Measurements from ENCODE around the gene CTDP1. TPM values are rescaled to one million over a fixed set of nuclear protein-coding genes. Genes with fewer than 3 reads are reported as not detected.

Gene CTDP1
- total RNA-seq, 4 donors from 2014 or later = 12.3 to 21.8 (median 16.5) TPM

DNA sequence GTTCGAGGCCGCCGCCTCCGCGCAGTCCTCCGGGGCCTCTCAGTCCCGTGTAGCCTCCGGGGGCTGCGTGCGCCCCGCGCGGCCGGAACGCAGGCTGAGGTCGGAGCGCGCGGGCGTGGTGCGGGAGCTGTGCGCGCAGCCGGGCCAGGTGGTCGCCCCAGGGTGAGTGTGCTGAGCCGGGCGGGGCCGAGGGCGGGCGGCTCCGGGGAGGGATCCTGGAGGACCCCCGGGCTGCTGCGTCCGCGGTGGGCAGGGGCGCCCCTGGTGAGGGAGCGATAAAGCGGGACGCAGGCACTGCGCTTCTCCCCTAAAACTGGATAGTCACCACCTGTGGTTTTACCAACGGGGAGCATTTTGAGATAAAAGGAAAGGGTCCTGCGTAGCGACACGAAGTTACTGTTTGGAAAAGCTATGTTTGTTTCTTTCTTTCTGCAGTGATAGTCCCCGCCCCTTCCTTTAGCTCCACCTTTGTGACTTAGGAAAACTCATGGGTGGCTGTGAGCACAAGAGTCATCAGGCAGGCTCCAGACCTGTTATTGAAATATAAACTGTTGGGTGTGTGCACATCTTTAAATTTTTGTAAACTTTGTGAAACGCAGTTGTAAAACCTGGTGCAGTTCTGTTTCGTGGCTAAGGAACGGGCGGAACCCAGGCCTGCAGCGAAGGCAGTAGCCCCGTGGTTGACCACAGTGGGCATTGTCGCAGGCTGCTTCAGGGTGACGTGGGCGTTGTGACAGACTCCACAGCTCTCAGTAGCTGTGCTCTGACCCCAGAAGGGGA, 687 bp downstream of the CTDP1 start:
- ATAC-seq (peak in 1 of 2 donors; percentile 12), DNase-seq (no peak)
- in situ Hi-C loops (cut with MboI; ENCODE audit: low sequenced_read_pairs in 4 of 4) = no loop called here
- Histone ChIP-seq H3K27ac (peak overlapping the region; percentile 94 to 99 (median 96)), H3K4me1 (peaks cover 29 to 30% of the 10 kb centered on the region in 2 donors), H3K4me3 (peak overlapping the region; percentile 64 to 90 (median 80)), H3K9me3 (no peaks in the 10 kb centered on the region), H3K27me3 (no peaks in the 10 kb centered on the region), H3K36me3 (no peaks in the 10 kb centered on the region)
- intact Hi-C loops (cut with DNase I; ENCODE audit: low total_unique reads) = no loop called here
- no peak for TF ChIP-seq POLR2A (IDR thresholded peaks at IDR 0.05)
- TF ChIP-seq, protein P1, sequence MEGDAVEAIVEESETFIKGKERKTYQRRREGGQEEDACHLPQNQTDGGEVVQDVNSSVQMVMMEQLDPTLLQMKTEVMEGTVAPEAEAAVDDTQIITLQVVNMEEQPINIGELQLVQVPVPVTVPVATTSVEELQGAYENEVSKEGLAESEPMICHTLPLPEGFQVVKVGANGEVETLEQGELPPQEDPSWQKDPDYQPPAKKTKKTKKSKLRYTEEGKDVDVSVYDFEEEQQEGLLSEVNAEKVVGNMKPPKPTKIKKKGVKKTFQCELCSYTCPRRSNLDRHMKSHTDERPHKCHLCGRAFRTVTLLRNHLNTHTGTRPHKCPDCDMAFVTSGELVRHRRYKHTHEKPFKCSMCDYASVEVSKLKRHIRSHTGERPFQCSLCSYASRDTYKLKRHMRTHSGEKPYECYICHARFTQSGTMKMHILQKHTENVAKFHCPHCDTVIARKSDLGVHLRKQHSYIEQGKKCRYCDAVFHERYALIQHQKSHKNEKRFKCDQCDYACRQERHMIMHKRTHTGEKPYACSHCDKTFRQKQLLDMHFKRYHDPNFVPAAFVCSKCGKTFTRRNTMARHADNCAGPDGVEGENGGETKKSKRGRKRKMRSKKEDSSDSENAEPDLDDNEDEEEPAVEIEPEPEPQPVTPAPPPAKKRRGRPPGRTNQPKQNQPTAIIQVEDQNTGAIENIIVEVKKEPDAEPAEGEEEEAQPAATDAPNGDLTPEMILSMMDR (IDR thresholded peaks at IDR 0.05 in 4 of 5, conservative IDR thresholded peaks at IDR 0.05 in 1 of 5) = no peak

GRCh38 chr18:79680891-79681339, 1.3 kb downstream of the CTDP1 start:
- peaks cover 29 to 30% of the 10 kb centered on the region in 2 donors for H3K4me1 ChIP-seq
- H3K36me3 ChIP-seq = no peaks in the 10 kb centered on the region
- no peaks in the 10 kb centered on the region for H3K27me3 ChIP-seq
- ATAC-seq = no peak
- H3K27ac ChIP-seq = peak overlapping the region; percentile 94 to 99 (median 96)
- in situ Hi-C loops (cut with MboI; ENCODE audit: low sequenced_read_pairs in 4 of 4) = no loop called here
- intact Hi-C loops (cut with DNase I; ENCODE audit: low total_unique reads) = no loop called here
- DNase-seq = no peak
- H3K9me3 ChIP-seq = no peaks in the 10 kb centered on the region
- peak overlapping the region; percentile 64 to 90 (median 80) for H3K4me3 ChIP-seq
- TF ChIP-seq, protein P1 (IDR thresholded peaks at IDR 0.05 in 4 of 5, conservative IDR thresholded peaks at IDR 0.05 in 1 of 5) = no peak
- TF ChIP-seq POLR2A (IDR thresholded peaks at IDR 0.05) = no peak

- Histone ChIP-seq H3K27me3 (no peaks in the 10 kb centered on the region), H3K4me1 (peaks cover 28 to 30% of the 10 kb centered on the region in 2 donors), H3K9me3 (no peaks in the 10 kb centered on the region), H3K4me3 (no peak overlapping the region), H3K27ac (no peak overlapping the region), H3K36me3 (no peaks in the 10 kb centered on the region)
- DNase-seq = no peak
- intact Hi-C loops (cut with DNase I; ENCODE audit: low total_unique reads) = no loop called here
- TF ChIP-seq POLR2A (IDR thresholded peaks at IDR 0.05) = no peak
- TF ChIP-seq, protein P1 (IDR thresholded peaks at IDR 0.05 in 4 of 5, conservative IDR thresholded peaks at IDR 0.05 in 1 of 5) = no peak
- ATAC-seq = no peak
- in situ Hi-C loops (cut with MboI; ENCODE audit: low sequenced_read_pairs in 4 of 4) = no loop called here
Measured at GRCh38 chr18:79681484-79682387, 2.1 kb downstream of the CTDP1 start.

GRCh38 chr18:79682481-79682880, 2.9 kb downstream of the CTDP1 start:
- in situ Hi-C loops (cut with MboI; ENCODE audit: low sequenced_read_pairs in 4 of 4) (no loop called here), intact Hi-C loops (cut with DNase I; ENCODE audit: low total_unique reads) (no loop called here)
- ATAC-seq = no peak
- Histone ChIP-seq H3K27ac (no peak overlapping the region), H3K27me3 (no peaks in the 10 kb centered on the region), H3K9me3 (no peaks in the 10 kb centered on the region), H3K4me3 (no peak overlapping the region), H3K36me3 (no peaks in the 10 kb centered on the region), H3K4me1 (peaks cover 21 to 30% of the 10 kb centered on the region in 2 donors)
- DNase-seq = no peak
- TF ChIP-seq, protein P1 (IDR thresholded peaks at IDR 0.05 in 4 of 5, conservative IDR thresholded peaks at IDR 0.05 in 1 of 5) = no peak
- TF ChIP-seq POLR2A (IDR thresholded peaks at IDR 0.05) = no peak

Data from gastrocnemius medialis (tissue), 4 donors.